Measurements from ENCODE around the gene KDM3A. TPM values are rescaled to one million over a fixed set of nuclear protein-coding genes. Genes with fewer than 3 reads are reported as not detected.
"Not testable (repeated sequence)": the region's sequence is repeated elsewhere in the genome, so short reads cannot be mapped to it uniquely, and the experiment has no call there.

KDM3A gene
- polyA plus RNA-seq, 5 donors, result 52.7 to 100 (median 76.5) TPM

GRCh38 chr2:86476918-86477317, 35.7 kb downstream of the KDM3A start:
- DNase-seq, result no peak

GRCh38 chr2:86477349-86477748, 36.2 kb downstream of the KDM3A start:
- DNase-seq, result no peak

- DNase-seq, result no peak
Observed at GRCh38 chr2:86480105-86480504, 38.9 kb downstream of the KDM3A start.

- no peak for DNase-seq
Observed at GRCh38 chr2:86482034-86482433, 40.9 kb downstream of the KDM3A start.

- no peak for DNase-seq
Observed at GRCh38 chr2:86484385-86484784, 43.2 kb downstream of the KDM3A start.

GRCh38 chr2:86485103-86485502, 43.9 kb downstream of the KDM3A start:
- DNase-seq, result no peak

GRCh38 chr2:86485802-86486201, 44.6 kb downstream of the KDM3A start:
- DNase-seq, result no peak

GRCh38 chr2:86487062-86487461, 45.9 kb downstream of the KDM3A start:
- no peak for DNase-seq

GRCh38 chr2:86488561-86489250, 47.5 kb downstream of the KDM3A start:
- no peak for DNase-seq

- no peak for DNase-seq
Observed at GRCh38 chr2:86489542-86489941, 48.4 kb downstream of the KDM3A start.

GRCh38 chr2:86490245-86490644, 49.1 kb downstream of the KDM3A start:
- no peak for DNase-seq

- no peak for DNase-seq
Observed at GRCh38 chr2:86491088-86491487, 49.9 kb downstream of the KDM3A start.

GRCh38 chr2:86492048-86492453, 50.9 kb downstream of the KDM3A start:
- DNase-seq, result no peak

GRCh38 chr2:86496391-86496790, 55.2 kb downstream of the KDM3A start:
- DNase-seq, result not testable (repeated sequence)

- DNase-seq, result no peak
Observed at GRCh38 chr2:86498468-86499260, 57.5 kb downstream of the KDM3A start.

- DNase-seq, result no peak
Observed at GRCh38 chr2:86499326-86499725, 58.2 kb downstream of the KDM3A start.

- DNase-seq, result no peak
Observed at GRCh38 chr2:86500325-86501083, 59.3 kb downstream of the KDM3A start.

GRCh38 chr2:86507600-86507999, 66.4 kb downstream of the KDM3A start:
- no peak for DNase-seq

GRCh38 chr2:86510436-86510933, 69.3 kb downstream of the KDM3A start:
- no peak for DNase-seq

GRCh38 chr2:86512034-86512433, 70.9 kb downstream of the KDM3A start:
- DNase-seq, result no peak

GRCh38 chr2:86512892-86513291, 71.7 kb downstream of the KDM3A start:
- no peak for DNase-seq

- no peak for DNase-seq
Observed at GRCh38 chr2:86513948-86514660, 72.9 kb downstream of the KDM3A start.
